GM12878 (cell line): Measurements from ENCODE around the gene ERC2. TPM values are rescaled to one million over a fixed set of nuclear protein-coding genes. Genes with fewer than 3 reads are reported as not detected.

Experiments
- ATAC-seq: fragments of 200-7000 bp; cut with Tn5 transposase; 3 replicates; pipeline ENCODE4 v1.9.1; 2020; ENCODE audit warnings: mild to moderate bottlenecking, moderate library complexity
- BruUV-seq: library from RNA; stranded (reverse); fragments of 400-500 nt; replicated peaks from 2 replicates; lab custom pipeline; 2021; lab: Mats Ljungman, UMichigan
- CTCF ChIA-PET: fragments of 300-600 bp; sonication (Branson Sonifier 250); formaldehyde crosslinking; extraction: SDS; loops from one replicate; lab custom pipeline; 2021; ENCODE audit warnings: inconsistent platforms; lab: Yijun Ruan, JAX
- POLR2A ChIA-PET: fragments of 350-600 bp; formaldehyde crosslinking; extraction: SDS; loops from one replicate; lab custom pipeline; 2021; ENCODE audit warnings: inconsistent platforms; lab: Charles Lee
- RAD21 ChIA-PET: fragments of 300-600 bp; sonication (Branson Sonifier 250); formaldehyde crosslinking; loops from one replicate; lab custom pipeline; 2023; ENCODE audit warnings: antibody characterized with exemption; ENCODE audit not compliant: unreplicated experiment; lab: Charles Lee
- SMC1A ChIA-PET: fragments of 300-600 bp; sonication (Branson Sonifier 250); formaldehyde crosslinking; loops from one replicate; lab custom pipeline; 2023; ENCODE audit not compliant: unreplicated experiment, uncharacterized antibody; lab: Charles Lee
- DNase-seq: peaks from one replicate; pipeline ENCODE4 v3.0.0-alpha.2; 2011; ENCODE audit warnings: low read depth, low spot score
- FAIRE-seq: peaks from 3 replicates; lab custom pipeline; 2011; peaks lifted over from hg19 to GRCh38; lab: Jason Lieb, UNC
- H2AFZ ChIP-seq: 2 replicates; pipeline ENCODE4 v1.6.0; 2011; ENCODE audit warnings: low read depth, low read length, control low read depth; ENCODE audit not compliant: control insufficient read depth
- H3K27ac ChIP-seq: 2 replicates; pipeline ENCODE4 v1.5.1; 2011; ENCODE audit warnings: control low read depth; ENCODE audit not compliant: control insufficient read depth, insufficient read depth
- H3K27me3 ChIP-seq, 2 experiments: replicated peaks in 1 of 2; 2 replicates each; pipeline versions ENCODE4 v1.6.0 to v1.6.1; 2011; ENCODE audit warnings: low read length in 1 of 2; ENCODE audit not compliant: control insufficient read depth in 2 of 2, insufficient read depth in 2 of 2
- H3K36me3 ChIP-seq, 2 experiments: 2 replicates each; pipeline ENCODE4 v1.5.1; 2011; ENCODE audit warnings: low read length in 1 of 2; ENCODE audit not compliant: control insufficient read depth in 2 of 2, insufficient read depth in 2 of 2
- H3K4me1 ChIP-seq: 2 replicates; pipeline ENCODE4 v1.6.1; 2011; ENCODE audit warnings: mild to moderate bottlenecking, low read length, moderate library complexity, mixed read lengths; ENCODE audit not compliant: control insufficient read depth, insufficient read depth
- H3K4me2 ChIP-seq: 2 replicates; pipeline ENCODE4 v1.6.0; 2011; ENCODE audit warnings: control low read depth; ENCODE audit not compliant: control insufficient read depth, insufficient read depth
- H3K4me3 ChIP-seq: fragments of 200-600 bp; sonication (generic); 2 replicates; pipeline ENCODE4 v1.5.1; 2016
- H3K79me2 ChIP-seq: 2 replicates; pipeline ENCODE4 v1.6.0; 2011; ENCODE audit warnings: low read length; ENCODE audit not compliant: control insufficient read depth, insufficient read depth
- H3K9ac ChIP-seq: 2 replicates; pipeline ENCODE4 v1.8.0; 2011; ENCODE audit warnings: low read length, control low read depth, mixed read lengths; ENCODE audit not compliant: control insufficient read depth, insufficient read depth
- H3K9me3 ChIP-seq: replicated peaks from 3 replicates; pipeline ENCODE4 v1.5.1; 2011; ENCODE audit warnings: mild to moderate bottlenecking, low read length; ENCODE audit not compliant: control insufficient read depth, insufficient read depth
- H4K20me1 ChIP-seq: 2 replicates; pipeline ENCODE4 v1.6.0; 2011; ENCODE audit not compliant: control insufficient read depth, insufficient read depth
- ASH2L ChIP-seq: fragments of 300-600, 200-600 bp; sonication (generic); IDR thresholded peaks from 2 replicates; pipeline ENCODE4 v1.6.1; 2017; ENCODE audit warnings: low read depth, mild to moderate bottlenecking, borderline replicate concordance
- CEBPZ ChIP-seq: fragments of 150-350 bp; IDR thresholded peaks from 2 replicates; pipeline ENCODE4 v1.6.1; 2016; ENCODE audit warnings: low read depth, low read length
- FOXK2 ChIP-seq: fragments of 450-650 bp; IDR thresholded peaks from 2 replicates; pipeline ENCODE4 v1.6.1; 2017; ENCODE audit warnings: mild to moderate bottlenecking, moderate library complexity
- GATAD2B ChIP-seq: fragments of 450-650 bp; conservative IDR thresholded peaks from 2 replicates; pipeline ENCODE4 v1.6.1; 2017; ENCODE audit warnings: low read depth, mild to moderate bottlenecking, moderate library complexity
- HDAC6 ChIP-seq: fragments of 200-600 bp; sonication (generic); IDR thresholded peaks from one replicate; pipeline ENCODE4 v1.8.0; 2017; ENCODE audit warnings: antibody characterized with exemption; ENCODE audit not compliant: unreplicated experiment
- LARP7 ChIP-seq: fragments of 450-650 bp; IDR thresholded peaks from 2 replicates; pipeline ENCODE4 v1.6.1; 2017; ENCODE audit warnings: mild to moderate bottlenecking
- NFYB ChIP-seq: IDR thresholded peaks from 2 replicates; pipeline ENCODE4 v1.6.1; 2011; ENCODE audit warnings: low read depth, mild to moderate bottlenecking, low read length, improper control_type of control experiment, moderate library complexity; ENCODE audit not compliant: insufficient read depth
- NRF1 ChIP-seq: conservative IDR thresholded peaks from 2 replicates; pipeline ENCODE4 v1.6.1; 2011; ENCODE audit warnings: mild to moderate bottlenecking, low read depth, low read length, improper control_type of control experiment
- POLR2AphosphoS2 ChIP-seq: IDR thresholded peaks from 2 replicates; pipeline ENCODE4 v1.6.1; 2011; ENCODE audit warnings: low read depth, mild to moderate bottlenecking, low read length, improper control_type of control experiment, moderate library complexity
- RCOR1 ChIP-seq: conservative IDR thresholded peaks from 2 replicates; pipeline ENCODE4 v1.6.1; 2012; ENCODE audit warnings: low read depth, low read length, improper control_type of control experiment
- SIX5 ChIP-seq: IDR thresholded peaks from 2 replicates; pipeline ENCODE4 v1.6.1; 2011; ENCODE audit warnings: mild to moderate bottlenecking, low read depth, low read length, moderate library complexity; ENCODE audit not compliant: severe bottlenecking
- USF1 ChIP-seq: IDR thresholded peaks from 2 replicates; pipeline ENCODE4 v1.6.1; 2011; ENCODE audit warnings: borderline replicate concordance, low read depth, mild to moderate bottlenecking, moderate library complexity, mixed read lengths, low read length; ENCODE audit not compliant: insufficient read depth; ENCODE audit errors: extremely low read length
- USF2 ChIP-seq: IDR thresholded peaks from 2 replicates; pipeline ENCODE4 v1.6.1; 2011; ENCODE audit warnings: low read depth, low read length, improper control_type of control experiment, borderline replicate concordance
- ZBED1 ChIP-seq: IDR thresholded peaks from 2 replicates; pipeline ENCODE4 v1.6.1; 2016; ENCODE audit warnings: borderline replicate concordance
- ZNF592 ChIP-seq: fragments of 450-650 bp; IDR thresholded peaks from 2 replicates; pipeline ENCODE4 v1.6.1; 2017; ENCODE audit warnings: mild to moderate bottlenecking, moderate library complexity
- WGBS: methylation state at CpG from one replicate; pipeline ENCODE4 v1.1.6; 2016; ENCODE audit warnings: low lambda C conversion rate; ENCODE audit not compliant: insufficient replicate concordance, insufficient coverage; ENCODE audit errors: missing lambda C conversion rate; 5-methylcytosine and 5-hydroxymethylcytosine counted together
- in situ Hi-C: fragments of 300-500 bp; cut with MboI; formaldehyde crosslinking; loops from 9 replicates; pipeline ENCODE4 v1.14.3; 2018; ENCODE audit warnings: mixed read lengths
- intact Hi-C: fragments of 100-400 bp; cut with micrococcal nuclease; formaldehyde crosslinking; loops from one replicate; pipeline ENCODE4 v1.14.2; 2022; ENCODE audit not compliant: unreplicated experiment
- polyA plus RNA-seq, 11 experiments: library from polyadenylated mRNA; depleted of rRNA in 4 of 11; unstranded in 6 of 11; stranded (reverse) in 5 of 11; fragments of >200 nt; fragmentation: Nextera tagmentation in 4 of 11; fragmentation: Illumina TruSeq in 1 of 11; extraction: Ambion mirVana in 4 of 11; extraction: Trizol in 1 of 11; gene quantifications; 1 replicate in 1 of 11; 2 replicates in 10 of 11; pipeline versions ENCODE4 v1.2.1 to v1.2.3, GENCODE V29; 2011 to 2016; ENCODE audit warnings: inconsistent platforms in 2 of 11, missing spikeins in 2 of 11, low read depth in 1 of 11
- total RNA-seq, 4 experiments: library from RNA; depleted of rRNA in 3 of 4; stranded (reverse); fragments of >200 nt in 3 of 4; fragmentation: Illumina TruSeq in 1 of 4; extraction: Trizol in 1 of 4; gene quantifications; 2 replicates each; pipeline versions ENCODE4 v1.2.1 to v1.2.3, GENCODE V29; 2013 to 2021

The ERC2 gene
- total and polyA plus RNA-seq, 10 of the 15 experiments (the other 5 are each of a cell fraction or from before 2014, with no cell fraction given) = 0.06 to 1.4 (median 0.12) TPM; not detected in 3

- no peaks in the 10 kb centered on the region for H3K27me3 ChIP-seq
- H3K4me1 ChIP-seq = peaks cover 49% of the 10 kb centered on the region
- RAD21 ChIA-PET = no interaction called here
- H3K79me2 ChIP-seq = no peaks in the 10 kb centered on the region
- H4K20me1 ChIP-seq = no peaks in the 10 kb centered on the region
- H2AFZ ChIP-seq = no peak overlapping the region
- FAIRE-seq = no peak
- in situ Hi-C loops (no loop called here), intact Hi-C loops (loop anchor here (10.0 kb wide), 1 partner anchor 171 kb away; the partner anchor contains the start of gene WNT5A)
- H3K9me3 ChIP-seq = no peaks in the 10 kb centered on the region; the same call in 2 of the 3 replicates
- no peak overlapping the region; the same call in 1 of the 2 replicates for H3K4me2 ChIP-seq
- POLR2A ChIA-PET = interaction anchor here (2.0 kb wide), 1 partner anchor 14 kb away, joined by 4 read pairs; no protein-coding TSS in a partner anchor
- SMC1A ChIA-PET = interaction anchor here (0.7 to 1.5 kb wide), 5 partner anchors 16 to 99 kb away, joined by 3 read pairs; no protein-coding TSS in a partner anchor
- CTCF ChIA-PET = no interaction called here
- no peak for DNase-seq
- H3K4me3 ChIP-seq = no peak overlapping the region
- no peak for ATAC-seq
- no peaks in the 10 kb centered on the region for H3K36me3 ChIP-seq
- no peak overlapping the region for H3K27ac ChIP-seq
- no peak overlapping the region for H3K9ac ChIP-seq
- WGBS = 94% methylated on average over 1 of the region's 1 CpG
- no TSS peak for BruUV-seq
- no peak for TF ChIP-seq FOXK2
- no peak for TF ChIP-seq CEBPZ
- TF ChIP-seq USF2 = no peak
- no peak for TF ChIP-seq SIX5
- no peak for TF ChIP-seq USF1
- no peak for TF ChIP-seq ZNF592
- TF ChIP-seq NRF1 = no peak
- no peak for TF ChIP-seq NFYB
- TF ChIP-seq ZBED1 = no peak
- no peak for TF ChIP-seq RCOR1
- TF ChIP-seq LARP7 = no peak
- TF ChIP-seq POLR2AphosphoS2 = no peak
- TF ChIP-seq GATAD2B = no peak
- no peak for TF ChIP-seq HDAC6
- no peak for TF ChIP-seq ASH2L
Measured at GRCh38 chr3:55655544-55655943, 812.7 kb downstream of the ERC2 start.
